Testis (tissue), 3 donors: ENCODE results near the gene SCN11A. TPM values are rescaled to one million over a fixed set of nuclear protein-coding genes. Genes with fewer than 3 reads are reported as not detected.
A peak's percentile ranks its signal among the peaks of the same experiment; 100 is the strongest.

Source experiments
- DNase-seq: peaks from one replicate; pipeline ENCODE4 v3.0.0-alpha.2; 2019
- H3K27ac ChIP-seq, 2 donors: fragments of 200-600 bp; sonication (generic); one replicate each; pipeline ENCODE4 v1.5.1; 2019
- H3K27me3 ChIP-seq: fragments of 200-600 bp; sonication (generic); one replicate; pipeline ENCODE4 v1.5.1; 2019
- H3K36me3 ChIP-seq: fragments of 200-600 bp; sonication (generic); one replicate; pipeline ENCODE4 v1.5.1; 2017; ENCODE audit warnings: low read depth; ENCODE audit errors: missing control alignments
- H3K4me1 ChIP-seq: fragments of 200-600 bp; sonication (generic); one replicate; pipeline ENCODE4 v1.5.1; 2019
- H3K4me3 ChIP-seq, 2 donors: fragments of 200-600 bp; sonication (generic); one replicate each; pipeline ENCODE4 v1.5.1; 2017 to 2019
- H3K9me3 ChIP-seq: fragments of 200-600 bp; sonication (generic); one replicate; pipeline ENCODE4 v1.5.1; 2017
- CTCF ChIP-seq, 3 experiments: fragments of 450-650 bp in 2 of 3; fragments of 200-600 bp in 1 of 3; sonication (generic) in 1 of 3; IDR thresholded peaks; one replicate each; pipeline ENCODE4 v1.5.1; 2016 to 2019; ENCODE audit warnings: antibody characterized with exemption in 3 of 3, mild to moderate bottlenecking in 2 of 3, moderate library complexity in 1 of 3
- POLR2A ChIP-seq: fragments of 450-650 bp; IDR thresholded peaks from one replicate; pipeline ENCODE4 v1.6.1; 2017; ENCODE audit warnings: antibody characterized with exemption, mild to moderate bottlenecking, moderate library complexity
- WGBS, 2 donors: methylation state at CpG; one replicate each; pipeline ENCODE4 v1.1.5; 2018; 5-methylcytosine and 5-hydroxymethylcytosine counted together
- intact Hi-C: fragments of 100-400 bp; cut with DNase I; formaldehyde crosslinking; loops from one replicate; pipeline ENCODE4 v1.15.1; 2023; ENCODE audit warnings: low total_unique reads
- polyA plus RNA-seq: library from polyadenylated mRNA; stranded (reverse); fragments of 350-450 nt; fragmentation: Illumina TruSeq; extraction: RNeasy Lipid Tissue Mini Kit (QIAGEN cat#74804); gene quantifications from one replicate; pipeline ENCODE4 v1.2.3, GENCODE V29; 2014; ENCODE audit warnings: low read depth, low replicate concordance; ENCODE audit not compliant: insufficient read depth
- total RNA-seq, 2 donors: library from RNA; depleted of rRNA; stranded (reverse); fragments of >200 nt; gene quantifications; one replicate each; pipeline ENCODE4 v1.2.3, GENCODE V29; 2016

Gene SCN11A
- total and polyA plus RNA-seq, 3 donors from 2014 or later = 1.8 to 3.5 (median 3.0) TPM

- Histone ChIP-seq H3K27me3 (no peaks in the 10 kb centered on the region), H3K36me3 (no peaks in the 10 kb centered on the region), H3K9me3 (no peaks in the 10 kb centered on the region), H3K4me3 (no peak overlapping the region), H3K27ac (no peak overlapping the region), H3K4me1 (no peaks in the 10 kb centered on the region)
- 69 to 70% methylated on average over 6 of the region's 6 CpGs for WGBS, 2 donors
- no peak for TF ChIP-seq POLR2A
- TF ChIP-seq CTCF (IDR thresholded peaks at IDR 0.05) = no peak
- intact Hi-C loops = no loop called here
- peak; percentile 19 for DNase-seq
Measured at GRCh38 chr3:39025222-39025970, 26.3 kb downstream of the SCN11A start.

- intact Hi-C loops = no loop called here
Measured at GRCh38 chr3:39024497-39024896, 27.2 kb downstream of the SCN11A start.

GRCh38 chr3:39022286-39022630 is 29.5 kb downstream of the SCN11A start:
- H3K27ac ChIP-seq = no peak overlapping the region
- no peak for DNase-seq
- H3K4me1 ChIP-seq = no peaks in the 10 kb centered on the region
- intact Hi-C loops = no loop called here
- no peaks in the 10 kb centered on the region for H3K27me3 ChIP-seq
- no peak overlapping the region for H3K4me3 ChIP-seq
- TF ChIP-seq POLR2A = no peak
- no peak for TF ChIP-seq CTCF (IDR thresholded peaks at IDR 0.05)
- H3K36me3 ChIP-seq = no peaks in the 10 kb centered on the region
- no peaks in the 10 kb centered on the region for H3K9me3 ChIP-seq

More at GRCh38 chr3:39024497-39024896, 27.2 kb downstream of the SCN11A start:
- Histone ChIP-seq H3K4me3 (no peak overlapping the region), H3K4me1 (no peaks in the 10 kb centered on the region), H3K27me3 (no peaks in the 10 kb centered on the region), H3K36me3 (no peaks in the 10 kb centered on the region), H3K9me3 (no peaks in the 10 kb centered on the region), H3K27ac (no peak overlapping the region)
- TF ChIP-seq POLR2A (no peak), CTCF (IDR thresholded peaks at IDR 0.05) (no peak)
- DNase-seq = no peak

GRCh38 chr3:39021465-39022285 is 30.1 kb downstream of the SCN11A start:
- intact Hi-C loops = no loop called here
- Histone ChIP-seq H3K27me3 (no peaks in the 10 kb centered on the region), H3K4me3 (no peak overlapping the region), H3K9me3 (no peaks in the 10 kb centered on the region), H3K27ac (no peak overlapping the region), H3K4me1 (no peaks in the 10 kb centered on the region), H3K36me3 (no peaks in the 10 kb centered on the region)
- WGBS, 2 donors = 86 to 94% methylated on average over 4 of the region's 4 CpGs
- DNase-seq = no peak
- TF ChIP-seq POLR2A (no peak), CTCF (IDR thresholded peaks at IDR 0.05) (no peak)
